Keratinocyte (primary cell): ENCODE measurements around the gene CCDC107.
A peak's percentile ranks its signal among the peaks of the same experiment; 100 is the strongest.

ENCODE experiments used
- CTCF ChIP-seq, 3 experiments: IDR thresholded peaks in 1 of 3; conservative IDR thresholded peaks in 1 of 3; optimal IDR thresholded peaks in 1 of 3; 2 replicates in 2 of 3; 3 replicates in 1 of 3; pipeline versions ENCODE3 to v1.5.1; 2011; ENCODE audit warnings: low read length in 3 of 3, mild to moderate bottlenecking in 3 of 3, moderate library complexity in 2 of 3, control low read depth in 1 of 3, inconsistent platforms in 1 of 3; ENCODE audit not compliant: insufficient read depth in 2 of 3; ENCODE audit errors: extremely low read depth in 1 of 3
- EZH2 ChIP-seq: IDR thresholded peaks from one replicate; pipeline ENCODE4 v1.6.1; 2012; ENCODE audit warnings: inconsistent platforms, mild to moderate bottlenecking, low read length, moderate library complexity

- TF ChIP-seq CTCF (optimal IDR thresholded peaks at IDR 0.05 in 1 of 3, IDR thresholded peaks at IDR 0.05 in 1 of 3, conservative IDR thresholded peaks at IDR 0.05 in 1 of 3; ENCODE audit: extremely low read depth in 1 of 3, insufficient read depth in 2 of 3, low read length in 3 of 3) (peak; percentile 38 to 46 (median 45)), EZH2 (no peak)
Observed at GRCh38 chr9:35646153-35646532, 11.9 kb upstream of the CCDC107 start.
